Kidney epithelial cell (primary cell): ENCODE results near the gene DRGX. TPM values are rescaled to one million over a fixed set of nuclear protein-coding genes. Genes with fewer than 3 reads are reported as not detected.

Experiments
- DNase-seq: peaks from one replicate; pipeline ENCODE4 v3.0.0-alpha.2; 2010; ENCODE audit warnings: low read depth
- H3K27me3 ChIP-seq: 2 replicates; pipeline ENCODE4 v1.6.0; 2011; ENCODE audit warnings: low read length; ENCODE audit not compliant: control insufficient read depth, insufficient read depth
- H3K36me3 ChIP-seq: 2 replicates; pipeline ENCODE4 v1.5.1; 2011; ENCODE audit warnings: low read length; ENCODE audit not compliant: control insufficient read depth, insufficient read depth
- H3K4me3 ChIP-seq: 2 replicates; pipeline ENCODE4 v1.5.1; 2011; ENCODE audit warnings: low read depth, mild to moderate bottlenecking, control low read depth, low read length
- CTCF ChIP-seq: IDR thresholded peaks from 2 replicates; pipeline ENCODE4 v1.5.1; 2011; ENCODE audit warnings: mild to moderate bottlenecking, moderate library complexity, low read length, control low read depth, inconsistent platforms; ENCODE audit not compliant: insufficient read depth, poor library complexity, severe bottlenecking
- total RNA-seq: library from RNA; depleted of rRNA; stranded (reverse); fragments of >200 nt; gene quantifications from 2 replicates; pipeline ENCODE4 v1.2.3, GENCODE V29; 2015

DRGX gene
- total RNA-seq, 1 donor from 2014 or later = not detected

DNA sequence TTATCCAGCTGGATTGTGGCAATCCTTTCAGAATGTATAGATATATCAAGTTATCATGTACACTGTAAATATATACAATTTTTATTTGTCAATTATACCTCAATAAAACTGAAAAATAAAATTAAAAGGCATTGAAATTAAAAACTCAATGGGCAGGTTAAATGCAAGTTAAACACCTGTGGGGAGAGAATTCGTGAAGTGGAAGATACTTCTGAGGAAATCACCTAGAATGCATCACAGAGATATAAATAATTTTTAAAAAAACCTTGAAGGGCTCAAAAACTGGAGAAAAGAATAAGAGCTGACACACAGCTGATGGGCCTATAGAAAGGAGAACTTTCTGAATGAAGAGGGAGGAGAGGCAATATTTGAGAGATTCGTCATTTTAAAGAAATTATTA lies 37.2 kb upstream of the DRGX start:
- H3K27me3 ChIP-seq = no peaks in the 10 kb centered on the region
- no peak overlapping the region for H3K4me3 ChIP-seq
- H3K36me3 ChIP-seq = no peaks in the 10 kb centered on the region
- no peak for DNase-seq
- no peak for TF ChIP-seq CTCF

DNA sequence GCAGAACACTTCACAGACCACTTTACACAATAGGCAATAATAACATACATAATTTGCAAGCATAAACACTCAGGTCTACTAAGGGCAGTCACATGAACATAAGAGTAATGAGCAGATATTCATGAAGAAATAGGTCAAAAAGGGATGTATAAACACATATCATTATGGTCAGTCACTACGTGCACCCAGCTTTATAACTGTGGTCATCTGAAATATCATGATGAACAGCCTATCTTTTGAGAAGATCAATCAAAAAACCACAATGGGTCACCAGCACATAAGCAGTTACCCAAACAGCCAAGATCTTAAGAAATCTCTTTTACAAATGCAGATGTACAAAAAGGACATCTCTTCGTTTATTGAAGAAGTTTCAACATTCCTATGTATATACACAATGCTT lies 35.5 kb upstream of the DRGX start:
- Histone ChIP-seq H3K4me3 (no peak overlapping the region), H3K36me3 (no peaks in the 10 kb centered on the region), H3K27me3 (no peaks in the 10 kb centered on the region)
- no peak for TF ChIP-seq CTCF
- no peak for DNase-seq

GRCh38 chr10:49429458-49429857 lies 33.6 kb upstream of the DRGX start:
- no peaks in the 10 kb centered on the region for H3K36me3 ChIP-seq
- no peak for DNase-seq
- H3K27me3 ChIP-seq = no peaks in the 10 kb centered on the region
- H3K4me3 ChIP-seq = no peak overlapping the region
- TF ChIP-seq CTCF = no peak

DNA sequence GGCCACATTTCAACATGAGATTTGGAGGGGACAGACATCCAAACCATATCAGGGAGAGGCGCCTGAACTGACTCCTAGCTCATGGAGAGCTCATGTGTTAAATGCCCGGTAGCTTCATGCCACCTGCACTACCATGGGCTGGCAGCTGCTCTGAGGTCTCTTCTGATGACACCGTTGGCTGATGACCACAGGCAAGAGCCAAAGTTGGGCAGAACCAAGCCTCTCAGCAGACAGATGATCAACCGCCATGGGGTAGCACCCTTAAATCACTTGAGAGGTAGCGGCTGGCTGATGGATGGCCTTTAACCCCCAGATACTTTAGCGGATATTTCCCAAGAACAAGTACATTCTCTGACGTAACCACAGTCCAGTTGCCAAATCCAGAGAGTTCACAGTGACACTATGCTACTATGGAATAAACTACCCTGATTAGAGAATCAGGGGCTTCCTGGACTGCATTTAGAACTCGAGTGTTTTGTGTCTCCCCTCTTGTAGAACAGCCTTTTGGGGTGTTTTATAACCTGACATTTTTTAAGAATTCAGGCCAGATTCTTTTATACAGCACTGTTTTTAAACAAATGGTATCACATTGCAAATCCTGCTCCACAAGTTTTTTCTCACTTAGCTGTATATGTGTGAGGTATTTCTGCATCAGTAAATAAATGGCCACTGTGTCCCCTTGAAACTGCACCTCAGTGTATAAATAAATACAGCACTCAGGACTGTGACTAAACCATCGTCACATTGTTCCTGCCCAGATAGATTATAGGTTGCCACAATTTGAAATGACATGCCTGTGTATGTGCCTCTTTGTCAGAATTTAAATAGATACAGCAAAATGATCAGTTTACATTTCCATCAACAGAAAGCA lies 30.8 kb upstream of the DRGX start:
- no peak for DNase-seq
- Histone ChIP-seq H3K27me3 (no peaks in the 10 kb centered on the region), H3K36me3 (no peaks in the 10 kb centered on the region)

DNA sequence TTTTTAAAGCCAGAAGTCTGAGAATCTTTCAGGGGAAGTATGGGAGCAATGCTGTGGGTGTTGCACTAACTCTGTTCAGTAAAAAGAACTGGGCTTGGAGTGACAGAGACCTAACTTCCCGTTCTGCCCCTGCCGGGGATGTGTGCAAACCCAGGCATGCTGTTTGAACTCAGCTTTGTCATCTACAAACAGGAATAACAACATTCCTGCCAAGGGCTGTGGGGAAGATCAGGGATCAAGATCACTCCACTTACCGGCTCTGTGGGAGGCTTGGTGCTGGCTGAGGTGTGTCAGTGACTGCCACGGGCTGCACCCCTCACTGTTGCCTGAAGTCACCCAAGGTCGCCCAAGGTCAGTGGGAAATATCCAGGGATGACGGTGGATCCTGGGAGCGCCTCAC lies 23.1 kb upstream of the DRGX start:
- Histone ChIP-seq H3K4me3 (no peak overlapping the region), H3K36me3 (no peaks in the 10 kb centered on the region), H3K27me3 (no peaks in the 10 kb centered on the region)
- peak; percentile 18 for DNase-seq
- TF ChIP-seq CTCF = no peak

More for the DNA sequence above, 30.8 kb upstream of the DRGX start:
- TF ChIP-seq CTCF = no peak
- no peak overlapping the region for H3K4me3 ChIP-seq

GRCh38 chr10:49418328-49418727 lies 22.4 kb upstream of the DRGX start:
- no peaks in the 10 kb centered on the region for H3K36me3 ChIP-seq
- no peak overlapping the region for H3K4me3 ChIP-seq
- no peaks in the 10 kb centered on the region for H3K27me3 ChIP-seq
- DNase-seq = no peak
- no peak for TF ChIP-seq CTCF
